RCC 7860 (cell line): ENCODE results near the gene GPR137.
"Not testable (repeated sequence)": the region's sequence is repeated elsewhere in the genome, so short reads cannot be mapped to it uniquely, and the experiment has no call there.

Source experiments
- DNase-seq: peaks from one replicate; pipeline ENCODE4 v3.0.0-alpha.2; 2015; ENCODE audit warnings: low spot score
- FAIRE-seq: peaks from 2 replicates; lab custom pipeline; 2012; peaks lifted over from hg19 to GRCh38; lab: Jason Lieb, UNC

The GPR137 gene

DNA sequence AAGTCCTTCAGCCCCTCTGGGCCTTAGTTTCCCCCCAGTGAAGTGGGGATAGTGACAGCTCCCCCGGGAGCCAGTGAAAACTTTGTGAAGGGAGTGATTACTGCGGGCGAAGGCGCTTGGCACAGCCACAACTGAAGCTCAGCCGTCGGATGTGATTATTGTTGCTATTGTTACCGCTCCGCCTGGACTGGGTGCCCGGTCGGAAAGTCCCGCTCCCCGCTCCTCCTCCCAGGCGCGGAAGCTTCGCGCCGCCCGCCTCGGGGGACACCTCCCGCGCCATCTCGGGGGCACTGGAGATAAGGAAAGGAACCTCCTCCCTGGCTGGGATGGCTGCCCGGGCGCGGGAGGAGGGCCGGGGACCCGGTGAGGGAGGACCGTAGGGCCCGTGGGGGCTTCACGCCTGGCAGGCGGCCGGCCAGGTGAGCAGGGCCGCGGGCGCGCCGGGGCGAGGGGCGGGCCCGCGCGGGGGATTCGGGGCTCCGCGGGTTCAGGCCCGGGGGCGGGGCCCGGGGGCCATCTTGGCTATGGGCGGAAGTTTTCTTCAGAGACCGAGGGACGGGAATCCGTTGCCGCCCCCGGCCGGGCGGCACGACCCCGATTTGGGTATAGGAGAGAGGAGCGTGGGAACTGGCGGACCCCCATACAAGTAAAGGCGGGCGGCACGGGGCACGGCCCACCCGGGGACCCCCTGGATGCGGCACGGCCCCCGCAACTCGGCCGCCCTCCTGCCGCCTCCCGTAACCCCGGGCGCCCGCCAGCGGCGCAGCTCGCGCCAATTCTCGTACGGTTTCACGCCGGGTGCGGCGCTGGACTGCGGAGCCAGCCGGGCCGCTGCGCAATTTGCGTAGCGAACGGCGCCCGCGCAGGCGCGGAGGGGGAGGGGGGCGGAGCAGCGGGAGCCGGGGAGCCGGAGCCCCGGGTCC, at the start of gene GPR137:
TSS of gene GPR137 (plus strand) at position 887 of the 923 bp plus-strand sequence. CDS start 677 bp downstream, outside the sequence.
- FAIRE-seq (no peak), DNase-seq (peak; percentile 43)

DNA sequence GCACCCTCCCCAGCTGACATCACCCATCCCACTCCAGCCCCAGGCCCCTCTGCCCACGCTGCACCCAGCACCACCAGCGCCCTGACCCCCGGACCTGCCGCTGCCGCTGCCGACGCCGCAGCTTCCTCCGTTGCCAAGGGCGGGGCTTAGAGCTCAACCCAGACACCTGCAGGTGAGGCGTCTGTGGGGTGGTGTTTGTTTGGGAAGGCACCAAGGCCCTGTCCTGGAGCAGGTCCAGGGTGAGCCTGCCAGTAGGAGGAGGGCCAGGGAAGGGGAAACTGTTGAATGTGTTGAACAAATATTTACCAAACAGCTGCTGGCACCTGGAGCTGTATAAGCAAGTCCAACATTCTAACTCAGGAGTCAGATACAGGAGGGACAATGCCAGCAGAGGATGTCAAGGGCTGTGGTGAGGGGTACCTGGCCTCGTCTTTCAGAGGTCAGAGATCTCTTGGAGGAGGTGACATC, 48.1 kb upstream of the GPR137 start:
- FAIRE-seq (no peak), DNase-seq (no peak)

GRCh38 chr11:64238076-64238475, 47.6 kb upstream of the GPR137 start:
- DNase-seq (no peak), FAIRE-seq (no peak)

DNA sequence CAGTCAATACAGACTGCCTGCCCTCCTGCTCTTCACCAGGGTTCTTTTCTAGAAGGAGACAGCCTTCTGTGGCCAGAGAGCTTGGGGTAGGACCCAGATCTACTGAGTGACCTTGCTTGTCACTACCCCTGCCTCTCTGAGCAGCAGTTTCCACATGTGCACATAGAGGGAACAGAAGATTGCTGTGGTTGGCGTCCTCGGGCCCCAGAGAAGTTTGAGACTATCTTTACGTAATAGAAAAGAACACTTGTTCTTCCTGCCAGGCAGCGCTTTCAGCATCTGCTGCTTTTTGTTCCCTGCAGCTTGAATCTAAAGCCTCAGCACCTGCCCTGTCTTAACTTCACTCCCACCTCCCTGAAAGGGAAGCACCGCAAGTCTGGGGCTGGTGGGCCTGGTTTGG, 46.6 kb upstream of the GPR137 start:
- no peak for FAIRE-seq
- no peak for DNase-seq

- DNase-seq, result no peak
- FAIRE-seq, result no peak
Observed at GRCh38 chr11:64239662-64240434, 45.8 kb upstream of the GPR137 start.

DNA sequence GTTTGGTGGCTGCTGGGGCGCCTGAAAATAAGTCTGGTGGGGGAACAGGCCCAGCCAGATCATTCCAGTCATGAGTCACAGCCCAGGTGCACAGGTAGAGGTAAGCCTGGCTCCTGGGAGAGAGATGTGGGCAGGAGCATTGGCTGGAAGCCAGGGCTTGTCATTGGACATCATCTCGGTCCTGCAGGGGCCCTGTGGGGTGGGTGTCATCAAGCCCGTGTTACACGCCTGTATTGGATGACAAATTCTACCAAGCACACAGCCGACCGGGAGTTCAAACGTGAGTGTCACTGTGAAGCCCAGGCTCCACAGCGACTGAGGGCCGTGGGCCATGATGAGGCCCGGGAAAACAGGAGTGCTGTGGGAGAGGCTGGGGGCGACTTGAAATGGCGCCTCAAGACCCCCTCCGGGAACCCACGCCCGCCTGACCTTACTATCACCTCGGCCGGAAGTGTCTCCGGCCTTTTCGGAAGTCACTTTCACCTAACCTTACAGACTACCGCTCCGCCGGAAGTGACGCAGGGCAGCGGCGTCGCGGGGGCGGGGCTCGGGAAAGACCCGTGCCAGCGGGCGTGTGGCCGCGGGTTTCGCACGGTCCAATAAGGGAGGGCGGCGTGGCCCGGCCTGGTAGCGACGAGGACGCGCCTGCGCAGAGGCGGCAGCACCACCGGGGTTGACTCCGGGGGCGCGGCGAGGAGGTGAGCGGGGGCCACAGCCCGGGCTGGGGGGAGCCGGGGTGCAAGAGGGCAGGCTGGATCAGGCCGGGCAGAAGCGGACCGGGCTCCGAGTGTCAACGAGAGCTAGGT, 45.0 kb upstream of the GPR137 start, which contains the start of gene FKBP2:
TSS of gene FKBP2 (plus strand) at position 661 of the 806 bp plus-strand sequence. CDS start 1,293 bp downstream, outside the sequence.
- FAIRE-seq (no peak), DNase-seq (peak; percentile 88)

- FAIRE-seq (no peak), DNase-seq (no peak)
Observed at GRCh38 chr11:64241241-64241490, 44.5 kb upstream of the GPR137 start.

GRCh38 chr11:64241491-64242374, 43.9 kb upstream of the GPR137 start:
- DNase-seq, result peak; percentile 95
- FAIRE-seq, result peak; percentile 72

GRCh38 chr11:64243236-64243854, 42.3 kb upstream of the GPR137 start:
- DNase-seq (no peak), FAIRE-seq (no peak)

DNA sequence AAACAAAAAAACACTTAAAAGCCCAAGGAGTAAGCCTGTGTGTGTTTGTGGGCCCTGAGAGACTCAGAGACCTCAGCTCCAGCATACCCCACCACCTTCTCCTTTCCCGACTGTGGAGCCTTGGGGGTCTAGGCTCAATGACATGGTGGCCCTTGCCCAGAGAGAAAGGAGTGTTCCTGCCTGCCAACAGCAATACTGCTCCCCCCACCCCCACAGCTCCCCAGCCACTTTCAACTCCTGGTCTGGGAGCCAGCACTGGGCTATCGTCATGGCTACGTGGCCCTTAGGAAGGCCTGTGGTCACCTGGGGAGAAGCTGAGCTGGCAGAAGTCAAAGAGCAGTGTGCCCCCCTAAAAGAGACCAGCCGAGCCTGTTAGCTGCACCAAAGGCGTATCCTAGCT, 41.5 kb upstream of the GPR137 start:
- DNase-seq (no peak), FAIRE-seq (no peak)

DNA sequence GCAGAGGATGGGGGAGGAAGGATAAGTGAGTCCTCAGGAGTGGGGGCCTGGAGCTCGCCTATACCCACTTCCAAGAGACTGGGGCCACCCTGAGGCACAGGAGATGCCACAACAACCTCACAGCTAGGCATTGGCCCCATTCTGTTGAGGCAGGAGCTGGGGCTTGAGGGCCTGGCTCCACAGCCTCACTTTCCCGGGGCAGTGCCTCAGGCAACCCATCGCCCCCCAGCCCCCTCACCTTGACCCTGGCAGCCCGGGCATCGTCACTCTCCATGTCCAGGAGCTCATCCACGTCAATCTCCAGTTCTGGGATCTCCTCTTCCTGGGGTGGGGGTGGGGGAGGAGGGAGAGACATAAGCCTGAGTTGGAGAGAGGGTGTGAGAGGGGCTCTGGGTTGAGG, 40.7 kb upstream of the GPR137 start:
- FAIRE-seq (no peak), DNase-seq (no peak)

GRCh38 chr11:64245401-64245796, 40.2 kb upstream of the GPR137 start:
- no peak for DNase-seq
- no peak for FAIRE-seq

DNA sequence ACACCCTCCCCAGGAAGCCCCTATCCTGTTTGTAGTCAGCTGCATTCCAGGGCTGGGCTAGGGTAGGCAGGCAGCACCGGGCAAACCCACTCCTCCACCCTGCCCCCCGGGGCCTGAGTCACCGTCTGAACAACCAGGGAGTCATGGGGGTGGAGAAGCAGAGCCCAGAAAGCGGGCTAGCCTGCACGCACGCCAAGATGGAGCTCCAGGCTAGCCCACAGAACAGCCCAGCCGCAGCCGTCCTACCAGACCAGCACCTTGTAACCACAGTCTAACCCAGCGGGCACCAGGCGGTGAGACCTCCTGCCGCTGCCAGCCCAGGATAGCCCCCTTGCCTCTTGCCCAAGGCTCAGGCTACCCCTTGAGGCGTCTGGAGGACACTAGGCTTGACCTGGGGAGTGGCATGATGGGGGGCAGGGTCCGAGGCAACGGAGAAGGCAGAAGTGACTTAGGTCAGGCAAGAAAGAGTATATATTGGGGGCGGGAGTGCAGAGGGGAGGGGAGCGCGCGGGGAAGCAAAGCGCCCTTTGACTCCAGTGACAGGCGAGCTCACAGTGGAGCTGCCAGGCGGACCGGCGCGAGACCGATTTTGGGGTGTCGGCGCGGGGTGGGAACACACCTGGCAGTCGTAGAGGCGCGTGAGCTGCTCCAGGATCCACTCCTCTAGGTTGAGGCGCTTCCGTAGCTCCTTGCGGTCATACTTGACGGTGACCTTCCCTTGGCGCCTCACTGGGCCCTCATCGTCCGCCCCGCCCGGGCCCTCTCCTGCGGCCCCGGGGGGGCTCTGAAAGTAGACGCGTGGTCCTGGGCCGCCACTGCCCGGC, 39.6 kb upstream of the GPR137 start:
- no peak for FAIRE-seq
- DNase-seq, result peak; percentile 89

GRCh38 chr11:64246621-64246870, 39.1 kb upstream of the GPR137 start:
- FAIRE-seq, DNase-seq: not testable (repeated sequence)

- peak; percentile 56 for DNase-seq
- FAIRE-seq, result no peak
Observed at GRCh38 chr11:64246871-64247728, 38.5 kb upstream of the GPR137 start, which contains the start of gene PPP1R14B. Gene PPP1R14B (minus strand): TSS chr11:64246943. CDS start chr11:64246673, 270 bp downstream.

DNA sequence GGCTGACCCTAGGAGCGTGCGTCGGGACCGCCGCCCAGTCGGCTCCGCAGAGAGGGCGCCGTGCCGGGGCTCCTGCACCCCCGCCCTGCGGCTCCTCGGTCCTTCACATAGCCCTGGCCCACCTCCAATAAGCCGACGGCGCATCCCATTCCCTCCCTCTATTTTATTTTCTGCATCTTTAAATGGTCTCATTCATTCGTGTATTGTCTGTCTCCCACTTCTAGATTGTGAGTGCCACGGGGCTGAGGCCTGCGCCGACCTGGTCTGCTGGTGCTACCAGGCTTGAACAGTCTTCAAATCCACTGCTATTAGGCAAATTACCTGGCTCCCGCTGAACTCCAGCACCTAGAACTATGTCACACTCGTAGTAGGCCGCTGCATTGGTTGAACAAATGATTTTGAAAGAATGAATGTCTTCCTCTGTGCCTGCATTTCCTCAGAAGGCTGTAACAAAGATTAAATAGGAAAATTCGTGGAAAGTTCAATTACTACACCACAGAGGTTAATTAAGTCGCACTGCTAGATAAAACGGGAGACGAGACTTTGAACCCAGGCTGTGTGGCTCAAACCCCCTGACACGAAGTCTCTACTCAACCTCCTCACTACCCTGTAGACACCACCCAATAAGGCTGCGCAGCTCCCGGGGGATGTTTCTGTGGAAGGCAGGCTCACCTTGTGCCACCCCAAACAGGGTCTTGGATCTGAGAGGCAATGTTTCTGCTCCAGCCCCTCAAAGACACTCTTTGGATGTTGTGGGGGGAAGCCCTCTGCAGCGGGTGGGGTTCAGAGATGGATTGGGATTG, 37.7 kb upstream of the GPR137 start:
- DNase-seq, result no peak
- FAIRE-seq, result no peak

DNA sequence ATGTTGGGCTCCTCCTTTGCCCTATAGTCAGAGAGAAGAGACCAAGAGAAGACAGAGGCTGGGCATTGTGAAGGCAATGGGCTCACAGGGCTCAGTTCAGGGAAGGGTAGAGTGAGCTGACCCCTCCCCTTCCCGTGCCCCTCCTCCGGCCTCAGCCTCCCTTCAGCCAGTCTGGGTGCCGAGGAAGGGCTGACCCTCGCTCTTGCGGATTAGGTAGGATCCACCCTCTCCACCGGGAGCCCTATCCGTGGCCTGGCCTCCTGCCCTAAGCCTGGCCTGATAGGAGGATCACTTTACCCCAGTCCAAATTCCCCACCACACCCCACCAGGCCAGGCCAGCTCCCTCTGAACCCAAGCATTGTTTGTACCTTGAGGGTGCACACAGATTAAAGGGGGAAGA, 37.1 kb upstream of the GPR137 start:
- FAIRE-seq (no peak), DNase-seq (no peak)
